Mammary epithelial cell (primary cell): Measurements from ENCODE around the gene IL10.

ENCODE experiments used
- CTCF ChIP-seq, 2 donors: IDR thresholded peaks in 1 of 2; conservative IDR thresholded peaks in 1 of 2; 2 replicates each; pipeline ENCODE4 v1.5.1; 2011 to 2012; ENCODE audit warnings: inconsistent platforms in 2 of 2, low read length in 2 of 2, mild to moderate bottlenecking in 2 of 2, control low read depth in 1 of 2, low read depth in 1 of 2; ENCODE audit not compliant: insufficient read depth in 1 of 2; ENCODE audit errors: extremely low read depth in 1 of 2
- EZH2 ChIP-seq: IDR thresholded peaks from 2 replicates; pipeline ENCODE4 v1.6.1; 2012; ENCODE audit warnings: low read length, inconsistent platforms, borderline replicate concordance

GRCh38 chr1:206770531-206771337 is 1.6 kb downstream of the IL10 start, which contains the start of gene IL19:
- no peak for TF ChIP-seq EZH2
- no peak for TF ChIP-seq CTCF (conservative IDR thresholded peaks at IDR 0.05 in 1 of 2, IDR thresholded peaks at IDR 0.05 in 1 of 2; ENCODE audit: extremely low read depth in 1 of 2, insufficient read depth in 1 of 2, low read depth in 1 of 2, low read length in 2 of 2)
